ENCODE results near the gene VIPR2. TPM values are rescaled to one million over a fixed set of nuclear protein-coding genes. Genes with fewer than 3 reads are reported as not detected.

The VIPR2 gene
- total RNA-seq, 6 experiments from 2014 or later, result 0.15 to 0.51 (median 0.26) TPM; not detected in 2

DNA sequence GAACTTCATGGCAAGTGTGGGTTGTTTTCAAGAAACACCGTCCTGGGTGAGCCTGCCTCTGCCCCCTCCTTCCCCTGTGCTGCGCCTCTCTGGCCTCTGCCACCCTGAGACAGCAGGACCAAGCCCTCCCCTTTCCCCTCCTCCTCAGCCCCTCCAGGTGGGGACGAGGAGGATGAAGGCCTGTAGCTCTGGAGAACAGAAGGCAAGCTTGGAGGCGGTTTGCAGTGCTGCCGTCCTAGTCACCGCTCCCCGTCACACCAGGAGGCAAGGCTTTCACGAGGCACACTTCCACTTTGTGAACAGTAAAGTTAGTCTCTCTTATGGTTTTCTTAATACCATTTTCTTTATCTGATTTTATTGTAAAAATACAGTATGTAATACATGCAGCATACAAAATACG lies 8.8 kb upstream of the VIPR2 start:
- intact Hi-C loops (cut with DNase I), result no loop called here
- no peaks in the 10 kb centered on the region for H3K4me1 ChIP-seq
- H3K27ac ChIP-seq, result no peak overlapping the region
- no peak for TF ChIP-seq POLR2A (IDR thresholded peaks at IDR 0.05)
- TF ChIP-seq, protein P1, sequence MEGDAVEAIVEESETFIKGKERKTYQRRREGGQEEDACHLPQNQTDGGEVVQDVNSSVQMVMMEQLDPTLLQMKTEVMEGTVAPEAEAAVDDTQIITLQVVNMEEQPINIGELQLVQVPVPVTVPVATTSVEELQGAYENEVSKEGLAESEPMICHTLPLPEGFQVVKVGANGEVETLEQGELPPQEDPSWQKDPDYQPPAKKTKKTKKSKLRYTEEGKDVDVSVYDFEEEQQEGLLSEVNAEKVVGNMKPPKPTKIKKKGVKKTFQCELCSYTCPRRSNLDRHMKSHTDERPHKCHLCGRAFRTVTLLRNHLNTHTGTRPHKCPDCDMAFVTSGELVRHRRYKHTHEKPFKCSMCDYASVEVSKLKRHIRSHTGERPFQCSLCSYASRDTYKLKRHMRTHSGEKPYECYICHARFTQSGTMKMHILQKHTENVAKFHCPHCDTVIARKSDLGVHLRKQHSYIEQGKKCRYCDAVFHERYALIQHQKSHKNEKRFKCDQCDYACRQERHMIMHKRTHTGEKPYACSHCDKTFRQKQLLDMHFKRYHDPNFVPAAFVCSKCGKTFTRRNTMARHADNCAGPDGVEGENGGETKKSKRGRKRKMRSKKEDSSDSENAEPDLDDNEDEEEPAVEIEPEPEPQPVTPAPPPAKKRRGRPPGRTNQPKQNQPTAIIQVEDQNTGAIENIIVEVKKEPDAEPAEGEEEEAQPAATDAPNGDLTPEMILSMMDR (IDR thresholded peaks at IDR 0.05), result no peak
- no peak overlapping the region for H3K4me3 ChIP-seq
- DNase-seq (no peak), ATAC-seq (no peak)
- H3K36me3 ChIP-seq, result no peaks in the 10 kb centered on the region
- WGBS (ENCODE audit: insufficient coverage, low coverage, low lambda C conversion rate, missing lambda C conversion rate), result 79% methylated on average over 7 of the region's 9 CpGs
- H3K27me3 ChIP-seq, result no peaks in the 10 kb centered on the region
- H3K9me3 ChIP-seq, result no peaks in the 10 kb centered on the region

DNA sequence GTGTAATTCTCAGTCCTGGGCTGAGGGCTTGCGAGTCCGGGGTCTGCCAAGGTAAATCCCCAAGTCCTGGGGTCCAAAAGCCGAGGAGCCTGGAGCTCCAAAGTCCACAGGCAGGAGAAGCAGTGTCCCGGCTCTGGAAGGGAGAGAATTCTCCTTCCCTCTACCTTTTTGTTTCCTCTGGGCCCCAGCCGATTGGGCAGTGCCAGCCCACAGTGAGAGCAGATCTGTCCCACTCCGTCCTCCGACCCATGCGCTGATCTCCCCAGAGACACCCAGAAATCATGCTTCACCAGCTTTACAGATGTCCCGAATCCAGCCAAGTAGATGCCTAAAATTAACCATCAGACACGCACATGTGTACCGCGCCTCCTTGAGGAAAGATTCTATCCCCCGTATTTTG lies 8.1 kb upstream of the VIPR2 start:
- DNase-seq (no peak), ATAC-seq (no peak)
- no peaks in the 10 kb centered on the region for H3K36me3 ChIP-seq
- no peaks in the 10 kb centered on the region for H3K9me3 ChIP-seq
- H3K4me1 ChIP-seq, result no peaks in the 10 kb centered on the region
- WGBS (ENCODE audit: insufficient coverage, low coverage, low lambda C conversion rate, missing lambda C conversion rate), result 86% methylated on average over 8 of the region's 13 CpGs
- no peaks in the 10 kb centered on the region for H3K27me3 ChIP-seq
- intact Hi-C loops (cut with DNase I), result no loop called here
- no peak overlapping the region for H3K27ac ChIP-seq
- TF ChIP-seq POLR2A (IDR thresholded peaks at IDR 0.05), result no peak
- TF ChIP-seq, protein P1 (IDR thresholded peaks at IDR 0.05), result no peak
- H3K4me3 ChIP-seq, result no peak overlapping the region

DNA sequence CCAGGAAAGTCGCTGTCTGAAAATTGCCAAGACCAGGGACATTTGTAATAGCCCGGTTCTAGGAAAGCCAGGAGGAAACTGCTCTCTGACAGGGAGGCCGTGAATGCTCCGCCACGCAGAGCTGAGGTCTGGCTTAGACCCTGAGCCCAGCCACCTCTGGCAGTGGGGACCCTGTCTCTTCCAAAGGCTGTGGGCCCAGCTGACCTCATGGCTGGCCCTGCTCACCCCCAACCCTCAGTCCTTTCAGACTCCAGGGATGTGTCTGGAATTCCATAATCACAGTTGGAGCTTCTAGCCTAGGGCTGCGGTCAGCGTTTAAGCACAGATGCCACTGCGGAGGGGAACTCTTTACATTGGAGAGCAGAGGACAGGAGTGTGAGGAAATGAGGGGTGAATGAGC lies 6.6 kb upstream of the VIPR2 start:
- Histone ChIP-seq H3K4me3 (no peak overlapping the region), H3K4me1 (no peaks in the 10 kb centered on the region), H3K9me3 (no peaks in the 10 kb centered on the region), H3K27me3 (no peaks in the 10 kb centered on the region), H3K36me3 (no peaks in the 10 kb centered on the region), H3K27ac (no peak overlapping the region)
- WGBS (ENCODE audit: insufficient coverage, low coverage, low lambda C conversion rate, missing lambda C conversion rate), result 70% methylated on average over 5 of the region's 8 CpGs
- no peak for DNase-seq
- no peak for ATAC-seq
- no peak for TF ChIP-seq POLR2A (IDR thresholded peaks at IDR 0.05)
- TF ChIP-seq, protein P1 (IDR thresholded peaks at IDR 0.05), result no peak
- intact Hi-C loops (cut with DNase I), result no loop called here

DNA sequence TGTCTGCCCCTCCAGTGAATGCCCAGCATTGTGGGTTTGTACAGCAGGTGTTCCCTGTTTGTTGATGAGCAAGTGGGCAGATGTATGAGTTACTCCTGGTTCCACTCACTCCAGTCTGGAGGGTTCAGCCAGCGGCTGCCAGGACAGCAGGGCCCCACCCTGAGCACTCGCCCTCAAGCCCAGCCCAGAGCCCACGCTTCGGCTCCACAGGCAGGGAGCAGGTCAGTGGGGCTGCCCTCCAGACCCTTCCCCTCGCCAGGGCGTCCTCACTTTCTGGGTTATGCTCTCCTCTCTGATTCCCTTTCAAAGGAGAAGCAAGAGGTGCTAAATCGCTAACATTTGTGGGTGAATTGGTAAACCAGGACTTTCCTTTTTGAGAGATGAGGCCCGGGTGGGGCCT lies 4.8 kb upstream of the VIPR2 start:
- Histone ChIP-seq H3K27me3 (peaks cover 0 to 7% of the 10 kb centered on the region in 2 donors), H3K4me3 (no peak overlapping the region), H3K4me1 (peaks cover 0 to 2% (median 0%) of the 10 kb centered on the region in 4 donors), H3K36me3 (no peaks in the 10 kb centered on the region), H3K27ac (no peak overlapping the region), H3K9me3 (no peaks in the 10 kb centered on the region)
- no peak for DNase-seq
- intact Hi-C loops (cut with DNase I), result no loop called here
- ATAC-seq, result no peak
- TF ChIP-seq POLR2A (IDR thresholded peaks at IDR 0.05), result no peak
- TF ChIP-seq, protein P1 (IDR thresholded peaks at IDR 0.05), result no peak
- 61% methylated on average over 5 of the region's 8 CpGs for WGBS (ENCODE audit: insufficient coverage, low coverage, low lambda C conversion rate, missing lambda C conversion rate)
